ENCODE measurements around the gene EHMT1.

The EHMT1 gene

GRCh38 chr9:137879052-137879451, 260.2 kb downstream of the EHMT1 start:
- no peak overlapping the region for H3K4me3 ChIP-seq (ENCODE audit: low read length)
- H4K20me1 ChIP-seq (ENCODE audit: insufficient read depth, low read length): no peaks in the 10 kb centered on the region
- H3F3A ChIP-seq (ENCODE audit: insufficient read depth, low read length): no peaks in the 10 kb centered on the region
- H3K9ac ChIP-seq (ENCODE audit: low read length): no peak overlapping the region
- no peak overlapping the region for H3K4me2 ChIP-seq (ENCODE audit: low read depth, low read length)
- no peaks in the 10 kb centered on the region for H3K9me3 ChIP-seq (replicated peaks; ENCODE audit: insufficient read depth, low read length)
- H3K9me2 ChIP-seq (replicated peaks; ENCODE audit: insufficient read depth, low read length): no peaks in the 10 kb centered on the region
- no peaks in the 10 kb centered on the region for H3K36me3 ChIP-seq (replicated peaks; ENCODE audit: insufficient read depth, low read length)
- DNase-seq: no peak
- peaks cover 29% of the 10 kb centered on the region for H3K27me3 ChIP-seq (replicated peaks; ENCODE audit: insufficient read depth, low read length)
- no peak overlapping the region for H2AFZ ChIP-seq (ENCODE audit: low read length)
- H3K79me2 ChIP-seq (ENCODE audit: low read length): no peaks in the 10 kb centered on the region
- no peak overlapping the region for H3K27ac ChIP-seq (ENCODE audit: low read length)
- H3K4me1 ChIP-seq (ENCODE audit: low read length): no peaks in the 10 kb centered on the region
- TF ChIP-seq EZH2 (optimal IDR thresholded peaks at IDR 0.05; ENCODE audit: low read depth, low read length) (no peak), CTCF (IDR thresholded peaks at IDR 0.05; ENCODE audit: low read length) (no peak), EZH2phosphoT487 (IDR thresholded peaks at IDR 0.05; ENCODE audit: low read length) (no peak)

GRCh38 chr9:137879566-137880150, 260.9 kb downstream of the EHMT1 start:
- H3F3A ChIP-seq (ENCODE audit: insufficient read depth, low read length): no peaks in the 10 kb centered on the region

GRCh38 chr9:137880160-137880975, 261.6 kb downstream of the EHMT1 start:
- Histone ChIP-seq H3K9ac (ENCODE audit: low read length) (no peak overlapping the region), H3K4me3 (ENCODE audit: low read length) (no peak overlapping the region), H3K9me2 (replicated peaks; ENCODE audit: insufficient read depth, low read length) (no peaks in the 10 kb centered on the region), H3K9me3 (replicated peaks; ENCODE audit: insufficient read depth, low read length) (no peaks in the 10 kb centered on the region), H3F3A (ENCODE audit: insufficient read depth, low read length) (no peaks in the 10 kb centered on the region), H3K36me3 (replicated peaks; ENCODE audit: insufficient read depth, low read length) (no peaks in the 10 kb centered on the region), H2AFZ (ENCODE audit: low read length) (no peak overlapping the region), H3K4me2 (ENCODE audit: low read depth, low read length) (no peak overlapping the region), H3K27me3 (replicated peaks; ENCODE audit: insufficient read depth, low read length) (peaks cover 20% of the 10 kb centered on the region), H4K20me1 (ENCODE audit: insufficient read depth, low read length) (no peaks in the 10 kb centered on the region), H3K27ac (ENCODE audit: low read length) (no peak overlapping the region), H3K4me1 (ENCODE audit: low read length) (no peaks in the 10 kb centered on the region), H3K79me2 (ENCODE audit: low read length) (no peaks in the 10 kb centered on the region)
- TF ChIP-seq EZH2 (optimal IDR thresholded peaks at IDR 0.05; ENCODE audit: low read depth, low read length): no peak
- no peak for TF ChIP-seq CTCF (IDR thresholded peaks at IDR 0.05; ENCODE audit: low read length)
- no peak for TF ChIP-seq EZH2phosphoT487 (IDR thresholded peaks at IDR 0.05; ENCODE audit: low read length)
- no peak for DNase-seq

More at GRCh38 chr9:137879566-137880150, 260.9 kb downstream of the EHMT1 start:
- H3K4me3 ChIP-seq (ENCODE audit: low read length): no peak overlapping the region
- H3K9me3 ChIP-seq (replicated peaks; ENCODE audit: insufficient read depth, low read length): no peaks in the 10 kb centered on the region
- no peaks in the 10 kb centered on the region for H4K20me1 ChIP-seq (ENCODE audit: insufficient read depth, low read length)
- H3K27ac ChIP-seq (ENCODE audit: low read length): no peak overlapping the region
- DNase-seq: no peak
- H3K4me2 ChIP-seq (ENCODE audit: low read depth, low read length): no peak overlapping the region
- H3K9ac ChIP-seq (ENCODE audit: low read length): no peak overlapping the region
- no peaks in the 10 kb centered on the region for H3K9me2 ChIP-seq (replicated peaks; ENCODE audit: insufficient read depth, low read length)
- no peaks in the 10 kb centered on the region for H3K79me2 ChIP-seq (ENCODE audit: low read length)
- H3K27me3 ChIP-seq (replicated peaks; ENCODE audit: insufficient read depth, low read length): peaks cover 27% of the 10 kb centered on the region
- no peaks in the 10 kb centered on the region for H3K4me1 ChIP-seq (ENCODE audit: low read length)
- H2AFZ ChIP-seq (ENCODE audit: low read length): no peak overlapping the region
- TF ChIP-seq CTCF (IDR thresholded peaks at IDR 0.05; ENCODE audit: low read length) (no peak), EZH2 (optimal IDR thresholded peaks at IDR 0.05; ENCODE audit: low read depth, low read length) (no peak), EZH2phosphoT487 (IDR thresholded peaks at IDR 0.05; ENCODE audit: low read length) (no peak)
- H3K36me3 ChIP-seq (replicated peaks; ENCODE audit: insufficient read depth, low read length): no peaks in the 10 kb centered on the region

Measured in MM.1S (cell line).